Stimulated activated CD4-positive, alpha-beta T cell treated with anti-CD3 and anti-CD28 coated beads, Interleukin-12 subunit alpha, Interleukin-12 subunit beta, amount 100 ng/mL, for 24 hours (primary cell): ENCODE results near the gene ZNF630.
A peak's percentile ranks its signal among the peaks of the same experiment; 100 is the strongest.
"Not testable (repeated sequence)": the region's sequence is repeated elsewhere in the genome, so short reads cannot be mapped to it uniquely, and the experiment has no call there.

Experiments
- DNase-seq, 2 experiments: peaks; one replicate each; pipeline ENCODE4 v3.0.0-alpha.2; 2020; ENCODE audit warnings: low read depth in 2 of 2

The ZNF630 gene

DNA sequence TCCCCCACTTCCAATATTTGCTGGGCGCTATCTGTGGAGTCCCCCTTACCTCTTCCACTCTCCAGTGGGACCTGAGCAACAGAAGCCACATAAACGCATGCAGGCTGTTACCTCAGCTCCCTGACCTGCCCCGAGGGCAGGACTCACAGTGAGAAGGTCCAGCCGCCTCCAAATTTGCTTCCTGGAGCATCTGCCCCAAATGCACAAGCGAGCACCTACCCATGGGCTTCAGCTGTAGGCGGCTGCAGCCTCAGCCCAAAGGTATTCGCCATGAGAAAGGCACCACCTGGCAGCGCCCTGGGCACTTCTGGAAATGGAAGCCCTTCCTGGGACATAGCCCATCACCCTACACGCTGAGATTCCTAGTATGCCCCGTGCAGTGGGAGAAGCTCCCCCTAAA is 41.2 kb downstream of the ZNF630 start:
- no peak for DNase-seq

DNA sequence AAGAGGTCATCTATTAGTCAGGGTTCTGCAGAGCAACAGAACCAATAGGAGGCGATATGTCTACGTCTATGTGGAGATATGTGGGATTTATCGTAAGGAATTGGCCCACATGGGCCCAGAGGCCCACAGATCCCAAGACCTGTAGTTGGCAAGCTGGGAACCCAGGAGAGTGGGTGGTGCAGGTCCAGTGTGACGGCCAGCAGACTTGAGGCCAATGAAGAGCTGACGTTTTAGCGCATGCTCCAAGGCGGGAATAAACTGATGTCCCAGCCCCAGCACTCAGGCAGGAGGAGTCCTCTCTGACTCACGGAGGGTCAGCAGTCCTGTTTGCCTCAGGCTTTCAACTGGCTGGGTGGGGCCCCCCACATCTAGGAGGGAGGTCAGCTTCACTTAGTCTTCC is 43.3 kb downstream of the ZNF630 start:
- DNase-seq = no peak

DNA sequence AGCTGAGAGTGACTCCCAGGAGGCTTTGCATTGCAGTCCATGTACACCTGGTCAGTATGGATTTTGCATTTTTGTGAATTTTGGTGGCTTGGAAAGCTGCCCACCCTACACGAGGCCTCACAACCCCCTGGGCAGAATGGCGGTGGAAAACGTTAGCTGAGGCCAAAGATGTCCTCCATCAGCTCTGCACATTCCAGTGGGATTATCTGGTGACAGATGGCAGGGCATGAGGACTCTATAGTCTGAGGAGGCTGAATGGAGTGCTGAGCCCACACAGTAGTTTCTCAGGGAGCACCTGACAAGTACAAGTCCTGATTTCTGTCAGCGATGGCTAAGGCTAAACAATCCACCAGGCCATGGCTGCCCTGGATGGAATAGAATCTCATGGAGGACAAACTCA is 43.9 kb downstream of the ZNF630 start:
- DNase-seq = not testable (repeated sequence)

DNA sequence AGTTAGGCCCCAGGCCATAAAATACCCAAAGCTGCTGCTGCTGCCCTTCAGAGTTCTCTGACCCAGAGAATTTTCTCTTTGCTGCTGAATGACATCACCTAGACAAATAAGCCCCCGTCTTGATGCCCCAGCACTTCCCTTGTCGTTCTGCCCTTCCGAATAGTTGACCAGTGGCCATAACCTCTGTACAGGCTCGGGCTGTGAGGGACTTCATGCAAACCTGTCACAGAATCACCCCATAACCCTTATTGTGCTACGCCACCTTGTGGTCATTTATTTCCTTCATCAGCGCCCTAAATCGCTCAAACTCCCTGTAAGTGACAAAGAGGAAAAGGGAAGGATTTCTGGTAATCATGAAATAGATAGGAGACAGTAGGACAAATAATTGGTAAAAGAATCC is 45.9 kb downstream of the ZNF630 start:
- no peak for DNase-seq

DNA sequence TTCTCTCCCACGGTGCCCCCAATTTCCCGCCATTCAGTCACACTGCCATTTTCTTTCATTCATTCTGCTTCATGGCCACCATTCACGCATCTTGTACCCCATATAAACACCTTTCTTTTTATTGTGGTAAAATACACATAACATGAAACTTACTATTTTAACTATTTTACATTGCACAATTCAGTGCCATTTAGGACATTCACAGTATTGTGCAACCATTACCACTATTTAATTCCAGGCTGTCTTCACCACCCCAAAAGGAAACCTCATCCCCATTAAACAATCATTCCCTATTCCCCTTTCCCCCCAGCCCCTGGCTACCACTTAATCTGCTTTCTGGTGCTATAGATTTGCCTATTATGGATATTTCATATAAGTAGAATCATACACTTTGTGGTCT is 48.7 kb downstream of the ZNF630 start:
- no peak for DNase-seq

DNA sequence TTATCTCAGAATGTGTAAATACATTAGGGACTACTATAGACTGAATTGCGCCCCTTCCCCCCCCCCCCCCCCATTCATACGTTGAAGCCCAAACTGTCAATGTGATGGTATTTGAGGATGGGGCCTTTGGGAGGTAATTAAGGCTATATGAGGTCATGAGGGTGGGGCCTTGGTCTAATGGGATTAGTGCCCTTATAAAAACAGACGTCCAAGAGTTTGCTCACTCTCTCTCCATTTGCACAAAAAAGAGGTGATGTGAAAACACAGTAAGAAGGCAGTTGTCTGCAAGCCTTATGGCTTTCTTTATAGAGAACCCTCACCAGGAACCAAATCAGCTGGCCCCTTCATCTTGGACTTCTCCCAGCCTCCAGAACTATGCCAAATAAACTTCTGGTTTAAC is 49.3 kb downstream of the ZNF630 start:
- no peak for DNase-seq

DNA sequence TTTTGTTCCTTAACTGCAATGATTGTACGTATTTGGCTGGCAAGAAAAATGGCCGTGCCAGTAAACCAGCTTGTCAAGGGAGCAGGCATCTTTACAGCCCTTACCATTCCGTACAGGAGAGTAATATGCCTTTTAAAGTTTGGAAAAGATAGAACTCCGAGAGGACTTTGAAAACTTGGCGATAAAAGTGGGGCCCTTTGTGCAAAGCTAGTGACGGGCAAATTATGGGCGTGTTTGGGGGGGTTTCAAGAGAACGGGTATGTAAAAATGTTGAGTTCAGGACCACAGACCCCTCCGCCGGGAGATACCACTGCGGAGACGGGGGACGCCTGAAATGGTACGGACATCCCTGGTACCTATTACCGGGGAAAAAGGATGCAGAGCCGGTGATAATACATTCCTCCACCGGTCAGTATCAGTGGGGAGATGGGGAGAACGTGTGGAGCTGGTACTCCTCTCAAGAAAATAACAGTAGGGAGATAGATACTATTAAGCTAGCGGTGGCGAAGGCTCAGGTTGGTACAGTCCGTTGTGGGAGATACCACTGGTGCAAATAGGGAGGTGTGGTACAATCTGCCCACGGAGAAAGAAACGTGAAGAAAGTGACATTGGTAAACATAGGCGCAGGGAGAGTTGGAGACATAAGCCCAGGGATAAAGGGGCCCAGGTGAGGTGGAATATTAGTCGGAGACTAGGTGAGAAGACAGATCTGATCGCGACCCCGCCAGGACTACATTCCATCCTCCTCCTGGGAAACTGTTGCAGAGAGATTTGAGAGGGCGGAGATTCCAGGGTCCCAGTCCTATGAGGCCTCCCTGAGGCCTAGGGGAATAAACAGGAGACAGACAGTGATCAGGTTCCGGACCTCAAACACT is 50.2 kb downstream of the ZNF630 start:
- DNase-seq = peak; percentile 48 to 69

DNA sequence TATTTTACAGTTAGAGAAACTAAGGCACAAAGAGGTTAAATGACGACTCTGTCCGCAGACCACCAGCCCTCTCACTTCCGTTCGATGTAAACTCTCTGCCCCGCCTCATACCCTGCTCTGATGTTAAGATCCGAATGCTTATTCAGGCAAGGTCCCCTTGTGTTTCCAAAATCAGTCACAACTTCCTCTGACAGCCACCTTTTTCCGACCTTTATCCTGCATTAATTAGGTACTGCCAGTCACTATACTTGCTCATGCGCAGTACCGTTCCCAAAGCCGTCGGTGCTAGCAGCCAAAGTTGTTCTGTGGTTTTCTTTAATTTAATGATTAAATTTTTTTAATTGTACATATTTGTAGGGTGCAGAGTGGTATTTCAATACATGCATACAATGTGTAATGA is 51.0 kb downstream of the ZNF630 start:
- DNase-seq = not testable (repeated sequence)

DNA sequence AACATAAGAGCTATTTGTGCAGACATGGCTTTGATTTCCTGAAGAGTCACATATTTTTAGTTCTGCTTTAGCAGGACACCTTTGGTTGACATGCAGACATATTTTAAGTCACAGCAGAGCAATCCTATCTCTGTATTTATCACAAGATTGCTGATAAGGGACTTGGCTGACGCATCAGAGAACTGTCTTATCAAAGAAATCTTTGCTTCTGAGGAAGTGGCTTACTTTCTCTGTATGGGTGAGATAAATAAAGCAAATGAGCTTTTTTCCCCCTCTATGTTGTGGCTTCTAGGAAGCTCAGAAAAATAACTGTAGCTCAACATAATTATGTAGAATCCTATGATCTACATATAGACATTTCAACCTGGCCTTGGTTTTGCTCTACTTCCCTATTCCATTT is 51.5 kb downstream of the ZNF630 start:
- not testable (repeated sequence) for DNase-seq

DNA sequence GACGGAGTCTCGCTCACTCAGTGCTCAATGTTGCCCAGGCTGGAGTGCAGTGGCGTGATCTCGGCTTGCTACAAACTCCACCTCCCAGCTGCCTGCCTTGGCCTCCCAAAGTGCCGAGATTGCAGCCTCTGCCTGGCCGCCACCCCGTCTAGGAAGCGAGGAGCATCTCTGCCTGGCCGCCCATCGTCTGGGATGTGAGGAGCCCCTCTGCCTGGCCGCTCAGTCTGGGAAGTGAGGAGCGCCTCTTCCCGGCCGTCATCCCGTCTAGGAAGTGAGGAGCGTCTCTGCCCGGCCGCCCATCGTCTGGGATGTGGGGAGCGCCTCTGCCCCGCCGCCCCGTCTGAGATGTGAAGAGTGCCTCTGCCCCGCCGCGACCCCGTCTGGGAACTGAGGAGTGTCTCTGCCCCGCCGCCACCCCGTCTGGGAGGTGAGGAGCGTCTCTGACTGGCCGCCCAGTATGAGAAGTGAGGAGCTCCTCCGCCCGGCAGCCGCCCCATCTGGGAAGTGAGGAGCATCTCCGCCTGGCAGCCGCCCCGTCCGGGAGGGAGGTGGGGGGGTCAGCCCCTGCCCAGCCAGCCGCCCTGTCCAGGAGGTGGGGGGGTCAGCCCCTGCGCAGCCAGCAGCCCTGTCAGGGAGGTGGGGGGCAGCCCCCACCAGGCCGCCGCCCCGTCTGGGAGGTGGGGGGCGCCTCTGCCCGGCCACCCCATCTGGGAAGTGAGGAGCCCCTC is 54.7 kb downstream of the ZNF630 start:
- DNase-seq = not testable (repeated sequence)

DNA sequence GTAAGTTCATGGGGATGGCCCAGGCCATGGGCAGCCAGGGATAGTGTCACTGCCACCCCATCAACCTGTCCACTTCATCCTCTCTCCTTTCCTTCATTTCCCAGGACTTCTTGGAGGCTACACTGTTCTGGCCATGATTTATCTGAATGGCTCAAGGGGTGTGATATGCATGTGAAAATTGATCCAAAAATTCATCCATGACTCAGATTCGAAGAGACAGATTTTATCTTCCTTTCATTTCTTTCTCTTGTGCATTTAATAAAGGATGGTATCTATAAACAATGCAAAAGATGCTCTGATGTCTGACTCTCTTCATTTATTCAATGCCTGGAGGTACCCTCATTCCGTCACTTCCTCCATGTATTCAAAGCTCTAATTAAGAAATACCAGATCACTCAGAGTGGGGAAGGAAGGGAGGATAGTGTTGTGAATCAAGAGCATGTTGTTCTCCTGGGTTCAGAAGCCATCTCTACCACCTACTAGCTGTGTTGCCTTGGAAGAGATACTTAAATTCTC is 61.9 kb downstream of the ZNF630 start:
- DNase-seq = not testable (repeated sequence)
